Measurements from ENCODE around the gene UBL3. TPM values are rescaled to one million over a fixed set of nuclear protein-coding genes. Genes with fewer than 3 reads are reported as not detected.

UBL3 gene
- total RNA-seq, 1 donor from 2014 or later = 21.3 TPM

DNA sequence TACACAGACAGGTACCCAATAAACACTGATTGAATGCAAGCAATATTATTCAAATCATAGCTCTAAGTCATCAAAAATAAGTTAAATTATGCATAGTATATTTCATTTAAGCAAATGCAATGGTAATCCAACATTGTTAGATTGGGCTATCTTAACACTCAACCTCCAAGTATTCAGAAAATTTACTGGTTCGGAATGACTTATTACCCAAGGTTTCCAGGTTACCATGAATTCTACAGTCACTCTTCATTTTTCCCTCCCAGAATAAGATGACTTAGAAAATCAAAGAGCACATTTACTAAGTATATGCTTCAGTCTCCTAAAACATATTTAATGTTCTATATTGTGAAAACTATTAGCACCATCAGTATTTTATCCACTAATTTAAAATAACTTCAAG, 6.0 kb downstream of the UBL3 start:
- peaks cover 24% of the 10 kb centered on the region for H3K4me1 Mint-ChIP-seq (ENCODE audit: low read depth, unreplicated experiment)
- TF ChIP-seq, protein P1, sequence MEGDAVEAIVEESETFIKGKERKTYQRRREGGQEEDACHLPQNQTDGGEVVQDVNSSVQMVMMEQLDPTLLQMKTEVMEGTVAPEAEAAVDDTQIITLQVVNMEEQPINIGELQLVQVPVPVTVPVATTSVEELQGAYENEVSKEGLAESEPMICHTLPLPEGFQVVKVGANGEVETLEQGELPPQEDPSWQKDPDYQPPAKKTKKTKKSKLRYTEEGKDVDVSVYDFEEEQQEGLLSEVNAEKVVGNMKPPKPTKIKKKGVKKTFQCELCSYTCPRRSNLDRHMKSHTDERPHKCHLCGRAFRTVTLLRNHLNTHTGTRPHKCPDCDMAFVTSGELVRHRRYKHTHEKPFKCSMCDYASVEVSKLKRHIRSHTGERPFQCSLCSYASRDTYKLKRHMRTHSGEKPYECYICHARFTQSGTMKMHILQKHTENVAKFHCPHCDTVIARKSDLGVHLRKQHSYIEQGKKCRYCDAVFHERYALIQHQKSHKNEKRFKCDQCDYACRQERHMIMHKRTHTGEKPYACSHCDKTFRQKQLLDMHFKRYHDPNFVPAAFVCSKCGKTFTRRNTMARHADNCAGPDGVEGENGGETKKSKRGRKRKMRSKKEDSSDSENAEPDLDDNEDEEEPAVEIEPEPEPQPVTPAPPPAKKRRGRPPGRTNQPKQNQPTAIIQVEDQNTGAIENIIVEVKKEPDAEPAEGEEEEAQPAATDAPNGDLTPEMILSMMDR (IDR thresholded peaks at IDR 0.05; ENCODE audit: partially characterized antibody, unreplicated experiment) = no peak

DNA sequence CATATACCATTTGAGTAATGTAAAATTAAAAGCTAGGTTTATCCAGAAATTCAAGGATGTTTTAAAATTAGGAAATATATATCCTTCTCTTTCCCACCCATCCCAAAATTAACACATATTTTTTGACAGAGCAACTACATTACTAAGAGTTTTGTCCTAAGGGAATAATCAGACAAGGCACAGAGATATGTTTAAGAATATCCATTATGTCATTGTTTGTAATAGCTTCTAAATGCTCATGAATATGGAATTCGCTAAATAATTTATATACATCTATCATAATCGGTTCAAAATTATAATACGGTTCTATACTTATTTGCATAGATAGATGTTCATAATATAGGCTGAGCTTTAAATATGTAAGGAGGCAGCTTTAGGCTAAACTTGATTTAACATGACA, 9.8 kb downstream of the UBL3 start:
- TF ChIP-seq, protein P1 (IDR thresholded peaks at IDR 0.05; ENCODE audit: partially characterized antibody, unreplicated experiment) = no peak
- H3K27ac Mint-ChIP-seq (ENCODE audit: unreplicated experiment) = no peak overlapping the region
- H3K4me1 Mint-ChIP-seq (ENCODE audit: low read depth, unreplicated experiment) = peaks cover 17% of the 10 kb centered on the region
- no peak overlapping the region for H3K4me3 Mint-ChIP-seq (ENCODE audit: unreplicated experiment)
- DNase-seq = no peak
- peaks cover 3% of the 10 kb centered on the region for H3K27me3 Mint-ChIP-seq (ENCODE audit: unreplicated experiment)
- peaks cover 2% of the 10 kb centered on the region for H3K9me3 Mint-ChIP-seq (ENCODE audit: unreplicated experiment)
- H3K36me3 Mint-ChIP-seq (ENCODE audit: unreplicated experiment) = no peaks in the 10 kb centered on the region

More for the DNA sequence above, 6.0 kb downstream of the UBL3 start:
- no peak for DNase-seq
- no peaks in the 10 kb centered on the region for H3K36me3 Mint-ChIP-seq (ENCODE audit: unreplicated experiment)
- peaks cover 1% of the 10 kb centered on the region for H3K27me3 Mint-ChIP-seq (ENCODE audit: unreplicated experiment)
- H3K9me3 Mint-ChIP-seq (ENCODE audit: unreplicated experiment) = peaks cover 7% of the 10 kb centered on the region
- H3K27ac Mint-ChIP-seq (ENCODE audit: unreplicated experiment) = no peak overlapping the region
- H3K4me3 Mint-ChIP-seq (ENCODE audit: unreplicated experiment) = no peak overlapping the region

DNA sequence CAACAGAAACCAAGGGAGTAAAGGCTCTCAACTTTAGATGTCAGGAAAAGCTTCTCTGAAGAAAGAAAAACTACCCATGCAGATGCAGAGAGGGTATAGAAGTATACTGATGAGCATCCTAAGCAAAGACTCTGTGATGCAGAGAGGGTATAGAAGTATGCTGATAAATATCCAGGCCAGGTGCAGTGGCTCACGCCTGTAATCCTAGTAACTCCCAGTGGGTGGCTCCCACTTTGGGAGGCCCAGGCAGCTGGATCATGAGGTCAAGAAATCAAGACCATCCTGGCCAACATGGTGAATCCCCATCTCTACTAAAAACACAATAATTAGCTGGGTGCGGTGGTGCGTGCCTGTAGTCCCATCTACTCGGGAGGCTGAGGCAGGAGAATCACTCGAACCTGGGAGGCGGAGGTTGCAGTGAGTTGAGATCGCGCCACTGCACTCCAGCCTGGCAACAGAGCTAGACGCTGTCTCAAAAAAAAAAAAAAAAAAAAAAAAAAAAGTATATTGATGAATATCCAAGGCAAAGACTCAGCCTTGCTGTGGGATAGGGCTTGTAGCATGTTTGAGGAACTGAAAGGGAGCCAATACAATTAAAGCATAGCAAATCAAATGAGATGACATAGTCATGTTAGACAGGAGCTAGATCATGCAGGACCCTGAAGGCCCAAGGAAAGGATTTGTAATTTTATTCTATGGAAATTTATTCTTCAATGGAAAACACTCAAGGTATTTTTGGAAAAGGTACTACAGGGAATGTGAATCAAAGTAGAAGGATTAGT, 14.9 kb downstream of the UBL3 start:
- Mint-ChIP-seq H3K27ac (ENCODE audit: unreplicated experiment) (no peak overlapping the region), H3K4me3 (ENCODE audit: unreplicated experiment) (no peak overlapping the region), H3K4me1 (ENCODE audit: low read depth, unreplicated experiment) (peaks cover 7% of the 10 kb centered on the region), H3K9me3 (ENCODE audit: unreplicated experiment) (no peaks in the 10 kb centered on the region), H3K27me3 (ENCODE audit: unreplicated experiment) (peaks cover 1% of the 10 kb centered on the region), H3K36me3 (ENCODE audit: unreplicated experiment) (no peaks in the 10 kb centered on the region)
- no peak for DNase-seq
- TF ChIP-seq, protein P1 (IDR thresholded peaks at IDR 0.05; ENCODE audit: partially characterized antibody, unreplicated experiment) = no peak

- Mint-ChIP-seq H3K4me1 (ENCODE audit: low read depth, unreplicated experiment) (peaks cover 11% of the 10 kb centered on the region), H3K27ac (ENCODE audit: unreplicated experiment) (no peak overlapping the region), H3K9me3 (ENCODE audit: unreplicated experiment) (peaks cover 5% of the 10 kb centered on the region), H3K27me3 (ENCODE audit: unreplicated experiment) (peaks cover 1% of the 10 kb centered on the region), H3K36me3 (ENCODE audit: unreplicated experiment) (peaks cover 7% of the 10 kb centered on the region), H3K4me3 (ENCODE audit: unreplicated experiment) (no peak overlapping the region)
- DNase-seq = no peak
- TF ChIP-seq, protein P1 (IDR thresholded peaks at IDR 0.05; ENCODE audit: partially characterized antibody, unreplicated experiment) = no peak
Observed at GRCh38 chr13:29832761-29833298, 17.6 kb downstream of the UBL3 start.

- TF ChIP-seq, protein P1 (IDR thresholded peaks at IDR 0.05; ENCODE audit: partially characterized antibody, unreplicated experiment) = no peak
- peaks cover 5% of the 10 kb centered on the region for H3K9me3 Mint-ChIP-seq (ENCODE audit: unreplicated experiment)
- no peak overlapping the region for H3K4me3 Mint-ChIP-seq (ENCODE audit: unreplicated experiment)
- peaks cover 11% of the 10 kb centered on the region for H3K36me3 Mint-ChIP-seq (ENCODE audit: unreplicated experiment)
- peaks cover 11% of the 10 kb centered on the region for H3K4me1 Mint-ChIP-seq (ENCODE audit: low read depth, unreplicated experiment)
- DNase-seq = no peak
- no peaks in the 10 kb centered on the region for H3K27me3 Mint-ChIP-seq (ENCODE audit: unreplicated experiment)
- H3K27ac Mint-ChIP-seq (ENCODE audit: unreplicated experiment) = no peak overlapping the region
Observed at GRCh38 chr13:29830000-29830399, 20.4 kb downstream of the UBL3 start.

Measured in glutamatergic neuron (in vitro differentiated cells).